Measurements from ENCODE around the gene DDX31. TPM values are rescaled to one million over a fixed set of nuclear protein-coding genes. Genes with fewer than 3 reads are reported as not detected.

DDX31 gene
- total and polyA plus RNA-seq, 2 donors (not counting 1 experiment from before 2014, with no cell fraction given): 16.4 to 22.7 TPM

GRCh38 chr9:132614324-132614723 is 55.5 kb downstream of the DDX31 start:
- no peak overlapping the region for H3K4me3 ChIP-seq (ENCODE audit: control extremely low read depth in 1 of 5, extremely low read depth in 1 of 5, insufficient read depth in 1 of 5, low read depth in 2 of 5, low read length in 4 of 5)
- DNase-seq (no peak), ATAC-seq (ENCODE audit: low read depth) (no peak)
- no peaks in the 10 kb centered on the region for H4K20me1 ChIP-seq (ENCODE audit: control insufficient read depth, insufficient read depth, low read length, poor library complexity, severe bottlenecking)
- intact Hi-C loops (cut with micrococcal nuclease): no loop called here
- no peak overlapping the region for H3K4me2 ChIP-seq (replicated peaks; ENCODE audit: low read depth, low read length, poor library complexity, severe bottlenecking)
- H3K36me3 ChIP-seq (replicated peaks in 1 of 2; ENCODE audit: control extremely low read depth in 1 of 2, control insufficient read depth in 1 of 2, extremely low read depth in 1 of 2, insufficient read depth in 2 of 2, low read length in 1 of 2): peaks cover 0 to 68% of the 10 kb centered on the region in 2 experiments
- ChIA-PET CTCF (no interaction called here), POLR2A (no interaction called here)
- H3K27ac ChIP-seq (ENCODE audit: low read length in 2 of 2): no peak overlapping the region
- 79% methylated on average over 6 of the region's 6 CpGs for WGBS (ENCODE audit: insufficient coverage)
- H3K9ac ChIP-seq (ENCODE audit: low read length): no peak overlapping the region
- no peaks in the 10 kb centered on the region for H3K79me2 ChIP-seq (ENCODE audit: control insufficient read depth, insufficient read depth, low read length)
- no peaks in the 10 kb centered on the region for H3K27me3 Mint-ChIP-seq
- H3K4me1 Mint-ChIP-seq: no peaks in the 10 kb centered on the region
- no peaks in the 10 kb centered on the region for H3K9me3 ChIP-seq (ENCODE audit: control extremely low read depth in 1 of 3, control insufficient read depth in 2 of 3, insufficient read depth in 1 of 3, low read length in 2 of 3)
- H3K4me1 ChIP-seq (ENCODE audit: control insufficient read depth in 2 of 2, insufficient read depth in 2 of 2, low read length in 2 of 2): no peaks in the 10 kb centered on the region
- H2AFZ ChIP-seq (ENCODE audit: insufficient read depth, low read depth, low read length, poor library complexity, severe bottlenecking): no peak overlapping the region
- no peak for TF ChIP-seq EZH2 (IDR thresholded peaks at IDR 0.05; ENCODE audit: borderline replicate concordance, insufficient read depth, low read depth, low read length, poor library complexity, severe bottlenecking)
- no peak for TF ChIP-seq CTCF (IDR thresholded peaks at IDR 0.05)
- no peak overlapping the region for H3K27ac Mint-ChIP-seq
- no peak overlapping the region for H3K4me3 Mint-ChIP-seq
- H3K9me3 Mint-ChIP-seq (ENCODE audit: insufficient read depth): no peaks in the 10 kb centered on the region
- no peaks in the 10 kb centered on the region for H3K27me3 ChIP-seq (replicated peaks in 1 of 4; ENCODE audit: control extremely low read depth in 1 of 4, control insufficient read depth in 3 of 4, insufficient read depth in 4 of 4, low read length in 3 of 4)

DNA sequence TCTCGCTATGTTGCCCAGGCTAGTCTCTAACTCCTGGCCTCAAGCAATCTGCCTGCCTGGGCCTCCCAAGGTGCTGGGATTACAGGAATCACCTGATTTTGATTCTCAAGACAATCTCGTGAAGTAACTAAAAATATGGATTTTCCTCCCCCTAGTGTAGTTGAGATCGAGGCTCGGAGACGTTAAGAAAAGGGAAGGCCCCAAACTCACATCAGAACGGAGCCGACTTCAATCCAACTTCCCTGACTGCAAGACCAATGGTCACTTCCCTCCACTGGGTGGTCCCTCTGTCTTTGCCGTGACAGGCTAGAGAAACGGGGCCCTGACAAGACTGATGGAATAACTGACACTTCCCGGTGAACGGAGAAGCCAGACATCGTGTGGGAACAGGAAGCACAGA is 59.1 kb downstream of the DDX31 start:
- TF ChIP-seq CTCF (IDR thresholded peaks at IDR 0.05) (no peak), EZH2 (IDR thresholded peaks at IDR 0.05; ENCODE audit: borderline replicate concordance, insufficient read depth, low read depth, low read length, poor library complexity, severe bottlenecking) (no peak)
- Histone ChIP-seq H3K27ac (ENCODE audit: low read length in 2 of 2) (no peak overlapping the region), H3K9ac (ENCODE audit: low read length) (no peak overlapping the region), H2AFZ (ENCODE audit: insufficient read depth, low read depth, low read length, poor library complexity, severe bottlenecking) (no peak overlapping the region), H4K20me1 (ENCODE audit: control insufficient read depth, insufficient read depth, low read length, poor library complexity, severe bottlenecking) (no peaks in the 10 kb centered on the region), H3K79me2 (ENCODE audit: control insufficient read depth, insufficient read depth, low read length) (no peaks in the 10 kb centered on the region), H3K36me3 (replicated peaks in 1 of 2; ENCODE audit: control extremely low read depth in 1 of 2, control insufficient read depth in 1 of 2, extremely low read depth in 1 of 2, insufficient read depth in 2 of 2, low read length in 1 of 2) (peaks cover 0 to 72% of the 10 kb centered on the region in 2 experiments), H3K4me2 (replicated peaks; ENCODE audit: low read depth, low read length, poor library complexity, severe bottlenecking) (no peak overlapping the region), H3K4me1 (ENCODE audit: control insufficient read depth in 2 of 2, insufficient read depth in 2 of 2, low read length in 2 of 2) (no peaks in the 10 kb centered on the region), H3K4me3 (ENCODE audit: control extremely low read depth in 1 of 5, extremely low read depth in 1 of 5, insufficient read depth in 1 of 5, low read depth in 2 of 5, low read length in 4 of 5) (no peak overlapping the region), H3K27me3 (replicated peaks in 1 of 4; ENCODE audit: control extremely low read depth in 1 of 4, control insufficient read depth in 3 of 4, insufficient read depth in 4 of 4, low read length in 3 of 4) (no peaks in the 10 kb centered on the region), H3K9me3 (ENCODE audit: control extremely low read depth in 1 of 3, control insufficient read depth in 2 of 3, insufficient read depth in 1 of 3, low read length in 2 of 3) (no peaks in the 10 kb centered on the region)
- no peak for ATAC-seq (ENCODE audit: low read depth)
- no peak for DNase-seq
- Mint-ChIP-seq H3K4me3 (no peak overlapping the region), H3K9me3 (ENCODE audit: insufficient read depth) (no peaks in the 10 kb centered on the region), H3K27ac (no peak overlapping the region), H3K4me1 (no peaks in the 10 kb centered on the region), H3K27me3 (no peaks in the 10 kb centered on the region)
- intact Hi-C loops (cut with micrococcal nuclease): no loop called here
- ChIA-PET CTCF (no interaction called here), POLR2A (no interaction called here)
- 97% methylated on average over 11 of the region's 12 CpGs for WGBS (ENCODE audit: insufficient coverage)
